ENCODE results near the gene EFHC1.
"Not testable (repeated sequence)": the region's sequence is repeated elsewhere in the genome, so short reads cannot be mapped to it uniquely, and the experiment has no call there.

The EFHC1 gene

GRCh38 chr6:52399511-52400312, 20.4 kb upstream of the EFHC1 start:
- DNase-seq: peak; percentile 35 to 60

GRCh38 chr6:52400313-52401041, 19.7 kb upstream of the EFHC1 start:
- no peak for DNase-seq

GRCh38 chr6:52403086-52403485, 17.1 kb upstream of the EFHC1 start:
- DNase-seq: no peak

- no peak for DNase-seq
Observed at GRCh38 chr6:52403627-52404026, 16.5 kb upstream of the EFHC1 start.

- DNase-seq: no peak
Observed at GRCh38 chr6:52405243-52405642, 14.9 kb upstream of the EFHC1 start.

GRCh38 chr6:52407467-52407866, 12.7 kb upstream of the EFHC1 start:
- peak in 1 of 2 donors; percentile 58 for DNase-seq

- no peak for DNase-seq
Observed at GRCh38 chr6:52409499-52409898, 10.6 kb upstream of the EFHC1 start.

- no peak for DNase-seq
Observed at GRCh38 chr6:52410979-52411378, 9.2 kb upstream of the EFHC1 start.

GRCh38 chr6:52411911-52412310, 8.2 kb upstream of the EFHC1 start:
- no peak for DNase-seq

- no peak for DNase-seq
Observed at GRCh38 chr6:52415333-52415732, 4.8 kb upstream of the EFHC1 start.

GRCh38 chr6:52415917-52416628, 4.1 kb upstream of the EFHC1 start:
- DNase-seq: no peak

- peak; percentile 48 to 85 for DNase-seq
Observed at GRCh38 chr6:52416629-52417151, 3.5 kb upstream of the EFHC1 start.

GRCh38 chr6:52417675-52418111, 2.4 kb upstream of the EFHC1 start:
- no peak for DNase-seq

GRCh38 chr6:52418606-52419005, 1.5 kb upstream of the EFHC1 start:
- no peak for DNase-seq

- DNase-seq: no peak
Observed at GRCh38 chr6:52420668-52421358, 671 bp downstream of the EFHC1 start.

- DNase-seq: no peak
Observed at GRCh38 chr6:52422156-52422555, 2.0 kb downstream of the EFHC1 start.

- DNase-seq: no peak
Observed at GRCh38 chr6:52423448-52423847, 3.3 kb downstream of the EFHC1 start.

GRCh38 chr6:52423971-52424381, 3.8 kb downstream of the EFHC1 start:
- no peak for DNase-seq

GRCh38 chr6:52424513-52424912, 4.4 kb downstream of the EFHC1 start:
- DNase-seq: no peak

- DNase-seq: no peak
Observed at GRCh38 chr6:52426667-52427066, 6.5 kb downstream of the EFHC1 start.

GRCh38 chr6:52433294-52433693, 13.2 kb downstream of the EFHC1 start:
- DNase-seq: not testable (repeated sequence)

- DNase-seq: no peak
Observed at GRCh38 chr6:52435345-52435744, 15.2 kb downstream of the EFHC1 start.

- no peak for DNase-seq
Observed at GRCh38 chr6:52438926-52439325, 18.8 kb downstream of the EFHC1 start.

Data from CD4-positive, alpha-beta T cell treated with Interferon alpha-2 for 1 hour (primary cell).